ENCODE measurements around the gene CKAP5.

The CKAP5 gene

DNA sequence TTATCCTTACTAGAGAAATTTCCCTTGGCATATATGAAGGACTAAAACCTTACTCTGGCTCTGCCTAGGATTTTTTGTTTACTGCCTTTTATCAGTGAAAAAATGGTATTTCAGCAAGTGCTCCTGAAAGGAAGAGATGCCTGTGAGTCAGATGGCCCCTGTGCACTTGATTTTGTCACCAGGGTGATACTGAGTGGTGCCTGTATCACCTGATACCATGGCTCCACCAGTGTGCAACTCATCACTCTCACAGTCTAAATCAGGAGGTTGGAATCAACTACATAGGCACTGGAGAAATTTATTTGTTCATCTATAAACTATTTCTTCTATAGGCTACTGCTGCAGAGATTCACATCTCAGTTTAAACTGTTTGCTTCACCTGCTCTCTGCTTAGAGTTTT is 83.8 kb downstream of the CKAP5 start:
- Mint-ChIP-seq H3K9me3 (ENCODE audit: low read depth) (no peaks in the 10 kb centered on the region), H3K4me1 (ENCODE audit: low read depth) (no peaks in the 10 kb centered on the region), H3K4me3 (no peak overlapping the region), H3K27ac (no peak overlapping the region), H3K36me3 (peaks cover 11% of the 10 kb centered on the region), H3K27me3 (no peaks in the 10 kb centered on the region)

- Mint-ChIP-seq H3K36me3 (peaks cover 11% of the 10 kb centered on the region), H3K4me1 (ENCODE audit: low read depth) (no peaks in the 10 kb centered on the region), H3K27ac (no peak overlapping the region), H3K4me3 (no peak overlapping the region), H3K27me3 (no peaks in the 10 kb centered on the region), H3K9me3 (ENCODE audit: low read depth) (no peaks in the 10 kb centered on the region)
Observed at GRCh38 chr11:46761807-46762206, 84.3 kb downstream of the CKAP5 start.

GRCh38 chr11:46760429-46761128 is 85.5 kb downstream of the CKAP5 start:
- Mint-ChIP-seq H3K36me3 (peaks cover 12% of the 10 kb centered on the region), H3K4me1 (ENCODE audit: low read depth) (no peaks in the 10 kb centered on the region), H3K27ac (no peak overlapping the region), H3K27me3 (no peaks in the 10 kb centered on the region), H3K9me3 (ENCODE audit: low read depth) (no peaks in the 10 kb centered on the region), H3K4me3 (no peak overlapping the region)

- Mint-ChIP-seq H3K36me3 (peaks cover 13% of the 10 kb centered on the region), H3K27ac (no peak overlapping the region), H3K27me3 (no peaks in the 10 kb centered on the region), H3K4me3 (no peak overlapping the region), H3K9me3 (ENCODE audit: low read depth) (no peaks in the 10 kb centered on the region), H3K4me1 (ENCODE audit: low read depth) (no peaks in the 10 kb centered on the region)
Observed at GRCh38 chr11:46759196-46759595, 86.9 kb downstream of the CKAP5 start.

- Mint-ChIP-seq H3K4me3 (no peak overlapping the region), H3K4me1 (ENCODE audit: low read depth) (no peaks in the 10 kb centered on the region), H3K27ac (no peak overlapping the region), H3K27me3 (no peaks in the 10 kb centered on the region), H3K9me3 (ENCODE audit: low read depth) (no peaks in the 10 kb centered on the region), H3K36me3 (peaks cover 15% of the 10 kb centered on the region)
Observed at GRCh38 chr11:46755962-46756361, 90.1 kb downstream of the CKAP5 start.

GRCh38 chr11:46747150-46747549 is 98.9 kb downstream of the CKAP5 start:
- Mint-ChIP-seq H3K27ac (no peak overlapping the region), H3K9me3 (ENCODE audit: low read depth) (no peaks in the 10 kb centered on the region), H3K4me3 (no peak overlapping the region), H3K4me1 (ENCODE audit: low read depth) (no peaks in the 10 kb centered on the region), H3K36me3 (peaks cover 4% of the 10 kb centered on the region), H3K27me3 (no peaks in the 10 kb centered on the region)

DNA sequence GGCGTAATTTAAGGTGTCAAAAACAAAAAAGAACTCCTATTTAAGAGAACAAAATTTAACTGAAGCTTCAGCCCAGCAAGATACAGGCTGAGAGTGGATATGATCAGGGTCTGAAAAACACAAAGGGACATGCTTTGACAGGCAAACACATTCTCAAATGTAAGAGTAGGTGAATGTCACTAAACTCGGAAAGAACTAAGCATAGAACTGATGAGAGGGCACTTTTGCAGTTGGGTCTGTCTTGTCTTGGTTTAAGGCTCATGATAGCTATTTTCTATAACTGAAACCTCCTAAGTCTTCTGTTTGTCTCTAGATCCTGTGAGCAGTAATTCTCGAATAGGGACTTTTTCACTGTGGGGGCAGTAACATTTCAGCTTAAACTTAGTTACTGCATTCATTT is 100.1 kb downstream of the CKAP5 start:
- Mint-ChIP-seq H3K36me3 (peaks cover 3% of the 10 kb centered on the region), H3K4me3 (no peak overlapping the region), H3K9me3 (ENCODE audit: low read depth) (no peaks in the 10 kb centered on the region), H3K27me3 (no peaks in the 10 kb centered on the region), H3K4me1 (ENCODE audit: low read depth) (no peaks in the 10 kb centered on the region), H3K27ac (no peak overlapping the region)

DNA sequence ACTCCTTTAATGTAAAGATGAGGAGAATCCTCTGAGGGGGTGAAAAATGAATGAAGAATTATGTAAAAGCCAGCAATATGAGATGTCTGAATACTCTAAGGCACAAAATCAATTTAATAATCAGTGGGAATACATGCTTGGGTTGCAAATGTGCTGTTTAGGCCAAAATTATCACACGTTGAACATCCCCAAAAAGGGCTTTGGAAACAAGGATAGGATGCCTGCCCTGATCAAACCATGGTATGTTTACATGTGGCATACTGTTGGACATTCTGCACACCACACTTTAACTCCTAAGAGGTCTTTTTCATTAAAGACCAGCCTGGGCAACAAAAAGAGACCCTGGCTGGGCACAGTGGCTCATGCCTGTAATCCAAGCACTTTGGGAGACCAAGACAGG is 100.8 kb downstream of the CKAP5 start:
- H3K9me3 Mint-ChIP-seq (ENCODE audit: low read depth) = no peaks in the 10 kb centered on the region
- H3K27me3 Mint-ChIP-seq = no peaks in the 10 kb centered on the region
- H3K4me1 Mint-ChIP-seq (ENCODE audit: low read depth) = no peaks in the 10 kb centered on the region
- H3K4me3 Mint-ChIP-seq = no peak overlapping the region
- H3K27ac Mint-ChIP-seq = no peak overlapping the region
- peaks cover 4% of the 10 kb centered on the region for H3K36me3 Mint-ChIP-seq

DNA sequence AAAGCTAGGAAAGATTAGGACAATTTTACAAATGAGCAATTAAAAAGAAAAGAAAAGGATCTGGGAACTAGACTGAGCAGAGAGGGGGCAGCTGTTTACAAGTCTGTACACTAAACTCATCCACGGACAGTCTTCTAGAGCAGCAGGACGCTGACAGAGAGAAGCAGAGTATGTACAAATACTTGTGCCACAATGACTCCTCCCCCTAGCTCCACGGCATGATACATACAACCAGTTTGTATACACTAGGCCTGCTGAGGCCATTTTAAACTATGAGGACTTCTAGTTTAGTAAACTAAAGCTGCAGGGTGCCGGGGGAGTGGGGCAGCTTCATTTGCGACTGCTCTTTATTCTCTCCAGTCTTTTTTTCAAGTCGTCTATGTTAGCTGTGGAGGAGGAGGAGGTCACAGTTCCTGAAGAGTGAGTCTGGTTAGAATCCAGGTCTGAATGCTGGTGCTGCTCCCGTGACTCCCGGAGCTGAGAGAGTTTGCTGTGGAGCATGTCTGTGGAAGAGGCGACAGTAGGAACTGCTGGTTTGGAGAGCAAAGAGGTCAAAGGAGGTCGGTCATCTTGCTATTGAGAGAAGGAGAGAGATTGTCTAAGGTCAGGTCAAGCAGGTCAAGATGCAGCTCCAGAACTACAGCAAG is 102.3 kb downstream of the CKAP5 start:
- no peaks in the 10 kb centered on the region for H3K9me3 Mint-ChIP-seq (ENCODE audit: low read depth)
- H3K27ac Mint-ChIP-seq = no peak overlapping the region
- H3K36me3 Mint-ChIP-seq = peaks cover 4% of the 10 kb centered on the region

DNA sequence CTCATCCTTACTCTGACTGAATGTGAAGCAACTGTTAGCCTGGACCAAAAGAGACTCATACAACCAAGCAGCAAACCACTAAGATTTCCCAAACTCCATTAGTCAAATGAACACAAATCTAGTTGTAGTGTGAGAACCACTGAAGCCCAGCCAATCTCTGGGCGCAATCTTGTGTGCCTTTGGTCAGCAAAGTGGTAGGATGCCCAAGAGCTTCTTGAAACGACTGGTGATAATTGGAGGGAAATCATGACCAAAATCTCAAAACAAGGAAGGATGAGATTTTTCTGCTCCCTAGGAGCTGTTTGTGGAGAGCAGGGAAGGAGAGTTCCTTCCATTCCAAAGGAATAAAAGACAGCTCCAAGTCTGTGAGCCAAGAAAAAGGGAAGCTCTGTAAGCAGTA is 103.0 kb downstream of the CKAP5 start:
- peaks cover 3% of the 10 kb centered on the region for H3K36me3 Mint-ChIP-seq
- H3K9me3 Mint-ChIP-seq (ENCODE audit: low read depth) = no peaks in the 10 kb centered on the region
- H3K4me1 Mint-ChIP-seq (ENCODE audit: low read depth) = no peaks in the 10 kb centered on the region
- H3K27me3 Mint-ChIP-seq = no peaks in the 10 kb centered on the region
- no peak overlapping the region for H3K27ac Mint-ChIP-seq
- no peak overlapping the region for H3K4me3 Mint-ChIP-seq

More for the DNA sequence above, 102.3 kb downstream of the CKAP5 start:
- H3K27me3 Mint-ChIP-seq = no peaks in the 10 kb centered on the region
- H3K4me1 Mint-ChIP-seq (ENCODE audit: low read depth) = no peaks in the 10 kb centered on the region
- H3K4me3 Mint-ChIP-seq = no peak overlapping the region

DNA sequence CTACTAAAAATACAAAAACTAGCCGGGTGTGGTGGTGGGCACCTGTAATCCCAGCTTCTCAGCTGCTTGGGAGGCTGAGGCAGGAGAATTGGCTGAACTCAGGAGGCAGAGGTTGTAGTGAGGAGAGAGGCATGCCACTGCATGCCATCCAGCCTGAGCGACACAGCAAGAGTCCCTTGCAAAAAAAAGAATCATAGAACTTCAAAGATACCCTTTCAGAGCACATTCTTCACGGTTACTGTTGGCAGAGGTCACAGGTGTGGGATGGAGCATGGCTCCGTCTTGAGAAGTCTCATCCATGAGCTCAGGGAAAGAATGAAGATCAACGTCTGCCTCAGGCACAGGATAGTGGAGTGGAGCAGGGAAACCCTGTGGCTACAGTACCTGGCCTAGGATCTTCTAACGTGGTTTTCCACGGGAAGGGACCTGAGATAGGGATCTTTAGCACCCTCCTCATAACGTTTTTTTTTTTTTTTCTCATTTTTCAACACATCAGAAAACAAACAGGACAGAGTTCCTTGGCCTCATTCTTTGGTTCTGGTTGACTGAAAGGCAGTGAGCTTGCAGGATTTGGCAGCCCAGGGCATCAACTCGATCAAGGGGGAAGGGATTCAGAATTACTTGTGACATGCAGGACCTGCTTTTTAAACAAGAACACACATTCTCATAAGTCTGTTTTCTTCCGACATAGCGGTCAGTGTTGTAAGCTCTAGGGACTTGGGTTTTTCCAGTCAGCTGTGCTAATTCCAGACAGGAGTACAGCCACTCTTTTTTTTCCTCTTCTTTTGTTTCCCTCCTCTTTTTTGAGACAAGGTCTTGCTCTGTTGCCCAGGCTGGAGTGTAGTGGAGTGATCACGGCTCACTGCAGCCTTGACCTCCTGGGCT is 104.2 kb downstream of the CKAP5 start:
- H3K27ac Mint-ChIP-seq = no peak overlapping the region
- H3K36me3 Mint-ChIP-seq = peaks cover 2% of the 10 kb centered on the region
- no peaks in the 10 kb centered on the region for H3K4me1 Mint-ChIP-seq (ENCODE audit: low read depth)
- no peaks in the 10 kb centered on the region for H3K27me3 Mint-ChIP-seq
- H3K9me3 Mint-ChIP-seq (ENCODE audit: low read depth) = no peaks in the 10 kb centered on the region
- H3K4me3 Mint-ChIP-seq = no peak overlapping the region

DNA sequence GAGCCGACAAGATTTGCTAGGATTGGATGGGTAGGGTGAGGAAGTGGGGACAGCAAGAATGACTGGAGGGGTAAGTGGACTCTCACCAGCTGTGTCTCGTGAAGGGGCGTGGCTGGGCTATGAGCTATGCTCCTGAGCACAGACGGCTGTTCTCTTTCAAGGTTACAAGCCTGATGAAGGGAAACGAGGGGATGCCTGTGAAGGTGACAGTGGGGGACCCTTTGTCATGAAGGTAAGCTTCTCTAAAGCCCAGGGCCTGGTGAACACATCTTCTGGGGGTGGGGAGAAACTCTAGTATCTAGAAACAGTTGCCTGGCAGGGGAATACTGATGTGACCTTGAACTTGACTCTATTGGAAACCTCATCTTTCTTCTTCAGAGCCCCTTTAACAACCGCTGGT is 107.2 kb downstream of the CKAP5 start:
- Mint-ChIP-seq H3K4me3 (no peak overlapping the region), H3K27ac (no peak overlapping the region), H3K4me1 (ENCODE audit: low read depth) (no peaks in the 10 kb centered on the region), H3K9me3 (ENCODE audit: low read depth) (no peaks in the 10 kb centered on the region), H3K27me3 (no peaks in the 10 kb centered on the region), H3K36me3 (peaks cover 2% of the 10 kb centered on the region)

DNA sequence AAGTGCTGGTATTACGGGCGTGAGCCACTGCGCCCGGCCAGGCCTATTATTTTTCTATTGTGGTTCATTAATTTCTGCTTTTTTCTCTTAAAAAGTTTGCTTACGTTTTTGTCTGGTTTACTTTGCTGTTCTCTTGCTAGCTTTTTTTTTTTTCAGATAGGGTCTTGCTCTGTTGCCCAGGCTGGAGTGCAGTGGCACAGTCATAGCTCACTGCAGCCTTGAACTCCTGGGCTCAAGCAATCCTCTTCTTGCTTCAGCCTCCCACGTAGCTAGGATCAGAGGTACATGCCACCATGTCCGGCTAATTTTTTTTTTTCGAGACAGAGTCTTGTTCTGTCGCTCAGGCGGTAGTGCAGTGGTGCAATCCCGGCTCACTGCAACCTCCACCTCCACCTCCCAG is 108.4 kb downstream of the CKAP5 start:
- Mint-ChIP-seq H3K4me1 (ENCODE audit: low read depth) (no peaks in the 10 kb centered on the region), H3K27me3 (no peaks in the 10 kb centered on the region), H3K9me3 (ENCODE audit: low read depth) (no peaks in the 10 kb centered on the region), H3K4me3 (no peak overlapping the region), H3K27ac (no peak overlapping the region), H3K36me3 (peaks cover 2% of the 10 kb centered on the region)

DNA sequence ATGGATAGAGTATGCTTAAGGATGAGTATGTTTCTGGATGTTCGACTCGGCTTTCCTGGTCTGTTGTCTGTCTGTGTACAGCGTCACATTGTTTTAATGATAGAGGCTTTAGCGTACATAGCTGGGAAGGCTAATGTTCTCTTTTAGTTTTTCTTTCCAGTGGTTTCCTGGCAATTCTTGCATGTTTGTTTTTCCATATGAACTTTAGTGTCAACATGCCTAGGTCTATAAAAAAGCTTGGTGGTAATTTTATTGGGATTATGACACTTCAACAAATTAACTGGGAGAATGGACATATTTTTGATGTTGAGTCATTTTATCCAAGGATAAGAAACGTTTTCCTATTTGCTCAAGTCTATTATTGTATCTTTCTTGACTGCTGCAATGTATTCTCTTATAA is 109.5 kb downstream of the CKAP5 start:
- Mint-ChIP-seq H3K4me1 (ENCODE audit: low read depth) (no peaks in the 10 kb centered on the region), H3K4me3 (no peak overlapping the region), H3K27me3 (no peaks in the 10 kb centered on the region), H3K9me3 (ENCODE audit: low read depth) (no peaks in the 10 kb centered on the region), H3K27ac (no peak overlapping the region), H3K36me3 (peaks cover 2% of the 10 kb centered on the region)

DNA sequence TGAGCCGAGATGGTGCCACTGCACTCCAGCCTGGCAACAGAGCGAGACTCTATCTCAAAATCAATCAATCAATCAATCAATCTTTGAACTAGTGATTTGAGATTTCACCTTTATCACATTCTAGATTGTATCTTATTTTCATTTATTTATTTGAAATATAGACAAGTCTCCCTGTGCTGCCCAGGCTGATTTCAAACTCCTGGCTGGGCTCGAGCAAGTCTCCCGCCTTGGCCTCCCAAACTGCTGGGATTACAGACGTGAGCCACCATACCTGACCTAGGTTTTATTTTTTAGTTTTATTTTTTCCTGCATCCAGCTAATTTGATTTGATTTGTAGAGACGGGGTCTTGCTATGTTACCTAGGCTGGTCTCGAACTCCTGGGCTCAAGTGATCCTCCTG is 109.9 kb downstream of the CKAP5 start:
- Mint-ChIP-seq H3K27me3 (no peaks in the 10 kb centered on the region), H3K27ac (no peak overlapping the region), H3K4me3 (no peak overlapping the region), H3K9me3 (ENCODE audit: low read depth) (no peaks in the 10 kb centered on the region), H3K36me3 (peaks cover 2% of the 10 kb centered on the region), H3K4me1 (ENCODE audit: low read depth) (no peaks in the 10 kb centered on the region)
